ENCODE measurements around the gene GOLM1. TPM values are rescaled to one million over a fixed set of nuclear protein-coding genes. Genes with fewer than 3 reads are reported as not detected.
A peak's percentile ranks its signal among the peaks of the same experiment; 100 is the strongest.
"Not testable (repeated sequence)": the region's sequence is repeated elsewhere in the genome, so short reads cannot be mapped to it uniquely, and the experiment has no call there.

Gene GOLM1
- 1 to 10 TPM; 1.2 to 1.7 TPM for total RNA-seq

GRCh38 chr9:86098824-86099700, at the start of gene GOLM1:
GOLM1 (minus strand) TSS chr9:86099558; CDS start chr9:86079320, 20,238 bp downstream.
- peaks cover 46% of the 10 kb centered on the region for H3K27me3 Mint-ChIP-seq (ENCODE audit: low read depth)
- H3K4me3 Mint-ChIP-seq = peak within 1 kb of the TSS; percentile 84
- peak; percentile 36 for DNase-seq
- H3K27ac Mint-ChIP-seq = peak within 1 kb of the TSS; percentile 57
- H3K4me1 Mint-ChIP-seq (ENCODE audit: low read depth) = peaks cover 15% of the 10 kb centered on the region
- no peaks in the 10 kb centered on the region for H3K9me3 Mint-ChIP-seq (ENCODE audit: insufficient read depth)
- ChIA-PET POLR2A (no interaction called here), CTCF (no interaction called here)
- ATAC-seq = peak; percentile 87
- H3K36me3 Mint-ChIP-seq (ENCODE audit: low read depth) = no peaks in the 10 kb centered on the region

GRCh38 chr9:86146671-86147070, 47.3 kb upstream of the GOLM1 start:
- H3K4me3 Mint-ChIP-seq; CTCF ChIA-PET; DNase-seq; H3K27me3 Mint-ChIP-seq (ENCODE audit: low read depth); H3K27ac Mint-ChIP-seq; H3K4me1 Mint-ChIP-seq (ENCODE audit: low read depth); H3K9me3 Mint-ChIP-seq (ENCODE audit: insufficient read depth); ATAC-seq; H3K36me3 Mint-ChIP-seq (ENCODE audit: low read depth); POLR2A ChIA-PET: not testable (repeated sequence)

GRCh38 chr9:86145960-86146359, 46.6 kb upstream of the GOLM1 start:
- CTCF ChIA-PET; H3K9me3 Mint-ChIP-seq (ENCODE audit: insufficient read depth); H3K27ac Mint-ChIP-seq; H3K4me1 Mint-ChIP-seq (ENCODE audit: low read depth); H3K36me3 Mint-ChIP-seq (ENCODE audit: low read depth); H3K27me3 Mint-ChIP-seq (ENCODE audit: low read depth); POLR2A ChIA-PET; ATAC-seq; H3K4me3 Mint-ChIP-seq; DNase-seq: not testable (repeated sequence)

- no peaks in the 10 kb centered on the region for H3K4me1 Mint-ChIP-seq (ENCODE audit: low read depth)
- ChIA-PET POLR2A (no interaction called here), CTCF (no interaction called here)
- H3K36me3 Mint-ChIP-seq (ENCODE audit: low read depth) = no peaks in the 10 kb centered on the region
- H3K27me3 Mint-ChIP-seq (ENCODE audit: low read depth) = peaks cover 2% of the 10 kb centered on the region
- DNase-seq (no peak), ATAC-seq (no peak)
- H3K9me3 Mint-ChIP-seq (ENCODE audit: insufficient read depth) = peaks cover 7% of the 10 kb centered on the region
- H3K27ac Mint-ChIP-seq = no peak overlapping the region
- no peak overlapping the region for H3K4me3 Mint-ChIP-seq
These were observed 43.6 kb upstream of the GOLM1 start for GRCh38 chr9:86142973-86143372.

GRCh38 chr9:86141843-86142242, 42.5 kb upstream of the GOLM1 start:
- CTCF ChIA-PET = no interaction called here
- POLR2A ChIA-PET = interaction anchor here (0.6 kb wide), 1 partner anchor 36 kb away, joined by 3 read pairs; no protein-coding TSS in a partner anchor
- DNase-seq = no peak
- H3K27ac Mint-ChIP-seq = no peak overlapping the region
- H3K27me3 Mint-ChIP-seq (ENCODE audit: low read depth) = peaks cover 2% of the 10 kb centered on the region
- no peak overlapping the region for H3K4me3 Mint-ChIP-seq
- ATAC-seq = no peak
- peaks cover 7% of the 10 kb centered on the region for H3K9me3 Mint-ChIP-seq (ENCODE audit: insufficient read depth)
- H3K4me1 Mint-ChIP-seq (ENCODE audit: low read depth) = no peaks in the 10 kb centered on the region
- H3K36me3 Mint-ChIP-seq (ENCODE audit: low read depth) = no peaks in the 10 kb centered on the region

- H3K27me3 Mint-ChIP-seq (ENCODE audit: low read depth) = peaks cover 2% of the 10 kb centered on the region
- H3K27ac Mint-ChIP-seq = no peak overlapping the region
- no peaks in the 10 kb centered on the region for H3K9me3 Mint-ChIP-seq (ENCODE audit: insufficient read depth)
- no peak overlapping the region for H3K4me3 Mint-ChIP-seq
- ChIA-PET POLR2A (interaction anchor here (1.2 kb wide), 1 partner anchor 8 kb away, joined by 3 read pairs; no protein-coding TSS in a partner anchor), CTCF (no interaction called here)
- ATAC-seq (no peak), DNase-seq (peak; percentile 25)
- H3K4me1 Mint-ChIP-seq (ENCODE audit: low read depth) = no peaks in the 10 kb centered on the region
- H3K36me3 Mint-ChIP-seq (ENCODE audit: low read depth) = no peaks in the 10 kb centered on the region
These were observed 36.0 kb upstream of the GOLM1 start for GRCh38 chr9:86135371-86135770.

- POLR2A ChIA-PET = interaction anchor here (0.6 kb wide), 1 partner anchor 15 kb away, joined by 3 read pairs; no protein-coding TSS in a partner anchor
- H3K4me1 Mint-ChIP-seq (ENCODE audit: low read depth) = no peaks in the 10 kb centered on the region
- ATAC-seq = no peak
- no peak overlapping the region for H3K4me3 Mint-ChIP-seq
- H3K36me3 Mint-ChIP-seq (ENCODE audit: low read depth) = no peaks in the 10 kb centered on the region
- DNase-seq = no peak
- CTCF ChIA-PET = no interaction called here
- H3K27me3 Mint-ChIP-seq (ENCODE audit: low read depth) = peaks cover 2% of the 10 kb centered on the region
- no peak overlapping the region for H3K27ac Mint-ChIP-seq
- H3K9me3 Mint-ChIP-seq (ENCODE audit: insufficient read depth) = no peaks in the 10 kb centered on the region
These were observed 35.0 kb upstream of the GOLM1 start for GRCh38 chr9:86134361-86134760.

- ChIA-PET POLR2A (no interaction called here), CTCF (no interaction called here)
- Mint-ChIP-seq H3K4me1 (ENCODE audit: low read depth) (no peaks in the 10 kb centered on the region), H3K36me3 (ENCODE audit: low read depth) (no peaks in the 10 kb centered on the region), H3K27ac (no peak overlapping the region), H3K9me3 (ENCODE audit: insufficient read depth) (no peaks in the 10 kb centered on the region), H3K27me3 (ENCODE audit: low read depth) (no peaks in the 10 kb centered on the region), H3K4me3 (no peak overlapping the region)
- no peak for DNase-seq
- no peak for ATAC-seq
These were observed 29.0 kb upstream of the GOLM1 start for GRCh38 chr9:86128235-86128822.

GRCh38 chr9:86126998-86127972, 27.9 kb upstream of the GOLM1 start:
- CTCF ChIA-PET = no interaction called here
- H3K4me1 Mint-ChIP-seq (ENCODE audit: low read depth) = no peaks in the 10 kb centered on the region
- no peak overlapping the region for H3K4me3 Mint-ChIP-seq
- no peaks in the 10 kb centered on the region for H3K36me3 Mint-ChIP-seq (ENCODE audit: low read depth)
- DNase-seq = no peak
- no peak for ATAC-seq
- H3K27ac Mint-ChIP-seq = no peak overlapping the region
- no peaks in the 10 kb centered on the region for H3K27me3 Mint-ChIP-seq (ENCODE audit: low read depth)
- POLR2A ChIA-PET = interaction anchor here (1.0 kb wide), 1 partner anchor 8 kb away, joined by 3 read pairs; no protein-coding TSS in a partner anchor
- no peaks in the 10 kb centered on the region for H3K9me3 Mint-ChIP-seq (ENCODE audit: insufficient read depth)

GRCh38 chr9:86122311-86122710, 23.0 kb upstream of the GOLM1 start:
- DNase-seq (no peak), ATAC-seq (no peak)
- H3K4me1 Mint-ChIP-seq (ENCODE audit: low read depth) = no peaks in the 10 kb centered on the region
- CTCF ChIA-PET = no interaction called here
- H3K9me3 Mint-ChIP-seq (ENCODE audit: insufficient read depth) = no peaks in the 10 kb centered on the region
- H3K36me3 Mint-ChIP-seq (ENCODE audit: low read depth) = no peaks in the 10 kb centered on the region
- POLR2A ChIA-PET = no interaction called here
- H3K27me3 Mint-ChIP-seq (ENCODE audit: low read depth) = no peaks in the 10 kb centered on the region
- no peak overlapping the region for H3K4me3 Mint-ChIP-seq
- H3K27ac Mint-ChIP-seq = no peak overlapping the region

- ATAC-seq = no peak
- H3K36me3 Mint-ChIP-seq (ENCODE audit: low read depth) = no peaks in the 10 kb centered on the region
- H3K4me3 Mint-ChIP-seq = no peak overlapping the region
- H3K27me3 Mint-ChIP-seq (ENCODE audit: low read depth) = no peaks in the 10 kb centered on the region
- POLR2A ChIA-PET = interaction anchor here (0.6 kb wide), 1 partner anchor 15 kb away, joined by 3 read pairs; no protein-coding TSS in a partner anchor
- DNase-seq = no peak
- CTCF ChIA-PET = no interaction called here
- no peaks in the 10 kb centered on the region for H3K4me1 Mint-ChIP-seq (ENCODE audit: low read depth)
- no peaks in the 10 kb centered on the region for H3K9me3 Mint-ChIP-seq (ENCODE audit: insufficient read depth)
- H3K27ac Mint-ChIP-seq = no peak overlapping the region
These were observed 20.1 kb upstream of the GOLM1 start for GRCh38 chr9:86119457-86119856.
